GM21390 (cell line): ENCODE measurements around the gene ZNF460.
"Not testable (repeated sequence)": the region's sequence is repeated elsewhere in the genome, so short reads cannot be mapped to it uniquely, and the experiment has no call there.

ENCODE experiments used
- ATAC-seq: cut with Tn5 transposase; IDR thresholded peaks from one replicate; pipeline ENCODE4 v1.9.1; 2021; ENCODE audit not compliant: unreplicated experiment

ZNF460 gene

GRCh38 chr19:57280165-57280961 lies at the start of gene ZNF460:
TSS of gene ZNF460 (plus strand) at chr19:57280485. CDS start at chr19:57280807, 322 bp downstream.
- peak; percentile 78 for ATAC-seq

GRCh38 chr19:57231686-57232085 lies 48.6 kb upstream of the ZNF460 start:
- no peak for ATAC-seq

GRCh38 chr19:57233207-57233606 lies 47.1 kb upstream of the ZNF460 start:
- no peak for ATAC-seq

- ATAC-seq = peak; percentile 11
These were observed 40.3 kb upstream of the ZNF460 start for GRCh38 chr19:57239982-57240310.

- peak; percentile 90 for ATAC-seq
These were observed 39.8 kb upstream of the ZNF460 start, which contains the start of gene ZNF805 for GRCh38 chr19:57240311-57241090. TSS of gene ZNF805 (plus strand) at chr19:57240632. CDS start at chr19:57240892, 260 bp downstream.

GRCh38 chr19:57241176-57241575 lies 39.1 kb upstream of the ZNF460 start:
- no peak for ATAC-seq

- no peak for ATAC-seq
These were observed 37.5 kb upstream of the ZNF460 start for GRCh38 chr19:57242821-57243220.

GRCh38 chr19:57244513-57244912 lies 35.8 kb upstream of the ZNF460 start:
- no peak for ATAC-seq

- ATAC-seq = no peak
These were observed 35.2 kb upstream of the ZNF460 start for GRCh38 chr19:57245066-57245465.

- ATAC-seq = no peak
These were observed 34.3 kb upstream of the ZNF460 start for GRCh38 chr19:57245959-57246358.

- no peak for ATAC-seq
These were observed 31.6 kb upstream of the ZNF460 start for GRCh38 chr19:57248646-57249045.

- no peak for ATAC-seq
These were observed 31.0 kb upstream of the ZNF460 start for GRCh38 chr19:57249329-57249728.

GRCh38 chr19:57253767-57254166 lies 26.5 kb upstream of the ZNF460 start:
- ATAC-seq = not testable (repeated sequence)

- no peak for ATAC-seq
These were observed 18.2 kb upstream of the ZNF460 start for GRCh38 chr19:57262044-57262443.

GRCh38 chr19:57263244-57263741 lies 17.0 kb upstream of the ZNF460 start:
- no peak for ATAC-seq

- ATAC-seq = no peak
These were observed 13.0 kb upstream of the ZNF460 start for GRCh38 chr19:57267291-57267690.

GRCh38 chr19:57269515-57270250 lies 10.6 kb upstream of the ZNF460 start:
- ATAC-seq = peak; percentile 40

- ATAC-seq = no peak
These were observed 9.0 kb upstream of the ZNF460 start for GRCh38 chr19:57271280-57271679.

GRCh38 chr19:57273014-57273413 lies 7.3 kb upstream of the ZNF460 start:
- ATAC-seq = no peak

GRCh38 chr19:57276430-57276829 lies 3.9 kb upstream of the ZNF460 start:
- ATAC-seq = no peak

GRCh38 chr19:57278481-57278880 lies 1.8 kb upstream of the ZNF460 start:
- not testable (repeated sequence) for ATAC-seq
